SIG-M5 treated with dmso at 0.1 percent for 504 hours (cell line): ENCODE results near the gene PCDHGC5.
A peak's percentile ranks its signal among the peaks of the same experiment; 100 is the strongest.

Experiments
- DNase-seq: peaks from one replicate; lab custom pipeline; 2025; ENCODE audit not compliant: unreplicated experiment; lab: John Stamatoyannopoulos, UW

Gene PCDHGC5

GRCh38 chr5:141488591-141489561 is at the start of gene PCDHGC5:
Gene PCDHGC5, plus strand, starts transcription at chr5:141489081. Its CDS starts 160 bp downstream, at chr5:141489241.
- no peak for DNase-seq

- DNase-seq: no peak
Measured at GRCh38 chr5:141439411-141440141, 49.3 kb upstream of the PCDHGC5 start.

DNA sequence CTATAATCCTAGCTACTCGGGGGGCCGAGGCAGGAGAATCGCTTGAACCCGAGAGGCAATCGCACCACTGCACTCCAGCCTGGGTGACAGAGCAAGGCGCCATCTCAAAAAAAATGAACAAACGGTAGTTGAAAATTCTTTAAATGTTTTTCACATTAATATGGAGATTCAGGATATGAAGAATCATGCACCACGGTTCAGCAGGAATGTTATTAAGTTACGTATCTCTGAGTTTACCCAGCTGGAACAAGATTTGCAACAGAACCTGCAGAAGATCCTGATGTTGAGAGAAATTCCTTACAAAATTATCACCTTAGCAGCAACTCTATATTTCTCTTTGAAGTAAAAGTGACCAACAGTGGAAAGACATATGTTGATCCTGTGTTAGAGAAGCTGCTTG is 48.5 kb upstream of the PCDHGC5 start:
- DNase-seq: no peak

- no peak for DNase-seq
Measured at GRCh38 chr5:141441571-141442170, 47.2 kb upstream of the PCDHGC5 start.

DNA sequence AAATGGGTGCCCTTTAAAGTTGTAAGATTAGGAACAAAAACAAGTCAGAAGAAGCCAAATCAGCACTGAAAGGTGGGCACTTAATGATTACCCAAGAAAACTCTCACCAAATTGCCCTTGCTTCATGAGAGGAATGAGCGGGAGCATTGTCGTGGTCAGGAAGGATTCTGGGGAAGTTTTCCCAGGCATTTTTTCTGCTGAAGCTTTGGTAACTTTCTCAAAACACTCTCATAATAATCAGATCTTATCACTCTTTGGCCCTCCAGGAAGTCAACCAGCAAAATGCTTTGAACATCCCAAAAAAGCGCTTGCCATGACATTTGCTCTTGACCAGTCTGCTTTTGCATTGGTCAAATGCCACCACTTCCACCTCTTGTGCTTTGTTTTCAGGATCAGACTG is 23.5 kb upstream of the PCDHGC5 start:
- DNase-seq: no peak

GRCh38 chr5:141475625-141476131 is 13.2 kb upstream of the PCDHGC5 start, which contains the start of gene PCDHGC3:
Gene PCDHGC3, plus strand, starts transcription at chr5:141475966. Its CDS starts 151 bp downstream, at chr5:141476117.
- DNase-seq: peak; percentile 76

- DNase-seq: no peak
Measured at GRCh38 chr5:141476132-141476911, 12.6 kb upstream of the PCDHGC5 start.

DNA sequence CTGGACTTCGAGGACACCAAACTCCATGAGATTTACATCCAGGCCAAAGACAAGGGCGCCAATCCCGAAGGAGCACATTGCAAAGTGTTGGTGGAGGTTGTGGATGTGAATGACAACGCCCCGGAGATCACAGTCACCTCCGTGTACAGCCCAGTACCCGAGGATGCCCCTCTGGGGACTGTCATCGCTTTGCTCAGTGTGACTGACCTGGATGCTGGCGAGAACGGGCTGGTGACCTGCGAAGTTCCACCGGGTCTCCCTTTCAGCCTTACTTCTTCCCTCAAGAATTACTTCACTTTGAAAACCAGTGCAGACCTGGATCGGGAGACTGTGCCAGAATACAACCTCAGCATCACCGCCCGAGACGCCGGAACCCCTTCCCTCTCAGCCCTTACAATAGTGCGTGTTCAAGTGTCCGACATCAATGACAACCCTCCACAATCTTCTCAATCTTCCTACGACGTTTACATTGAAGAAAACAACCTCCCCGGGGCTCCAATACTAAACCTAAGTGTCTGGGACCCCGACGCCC is 11.8 kb upstream of the PCDHGC5 start:
- DNase-seq: no peak

DNA sequence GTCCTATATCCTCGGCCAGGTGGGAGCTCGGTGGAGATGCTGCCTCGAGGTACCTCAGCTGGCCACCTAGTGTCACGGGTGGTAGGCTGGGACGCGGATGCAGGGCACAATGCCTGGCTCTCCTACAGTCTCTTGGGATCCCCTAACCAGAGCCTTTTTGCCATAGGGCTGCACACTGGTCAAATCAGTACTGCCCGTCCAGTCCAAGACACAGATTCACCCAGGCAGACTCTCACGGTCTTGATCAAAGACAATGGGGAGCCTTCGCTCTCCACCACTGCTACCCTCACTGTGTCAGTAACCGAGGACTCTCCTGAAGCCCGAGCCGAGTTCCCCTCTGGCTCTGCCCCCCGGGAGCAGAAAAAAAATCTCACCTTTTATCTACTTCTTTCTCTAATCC is 11.1 kb upstream of the PCDHGC5 start:
- DNase-seq: no peak

GRCh38 chr5:141478321-141478945 is 10.4 kb upstream of the PCDHGC5 start:
- no peak for DNase-seq

DNA sequence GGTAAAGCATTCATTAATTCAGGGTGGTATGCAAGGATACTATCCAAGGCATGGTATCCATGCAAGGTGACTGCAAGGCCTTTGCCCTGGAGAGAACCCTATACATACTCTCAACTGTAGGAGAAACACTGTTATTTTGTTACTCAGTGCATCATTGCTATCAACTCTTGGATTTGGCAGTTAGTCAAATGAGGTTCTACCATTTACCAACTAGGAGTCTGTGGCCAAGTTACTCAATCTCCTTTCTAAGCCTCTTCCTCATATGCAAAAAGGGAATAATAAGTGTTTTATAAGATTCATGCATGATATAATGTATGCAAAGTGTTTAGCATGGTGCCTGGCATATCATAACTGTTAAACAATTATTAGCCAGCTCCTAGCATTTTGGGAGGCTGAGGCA is 9.1 kb upstream of the PCDHGC5 start:
- DNase-seq: no peak

- DNase-seq: no peak
Measured at GRCh38 chr5:141483902-141484301, 5.0 kb upstream of the PCDHGC5 start.

- no peak for DNase-seq
Measured at GRCh38 chr5:141484310-141484640, 4.6 kb upstream of the PCDHGC5 start.

DNA sequence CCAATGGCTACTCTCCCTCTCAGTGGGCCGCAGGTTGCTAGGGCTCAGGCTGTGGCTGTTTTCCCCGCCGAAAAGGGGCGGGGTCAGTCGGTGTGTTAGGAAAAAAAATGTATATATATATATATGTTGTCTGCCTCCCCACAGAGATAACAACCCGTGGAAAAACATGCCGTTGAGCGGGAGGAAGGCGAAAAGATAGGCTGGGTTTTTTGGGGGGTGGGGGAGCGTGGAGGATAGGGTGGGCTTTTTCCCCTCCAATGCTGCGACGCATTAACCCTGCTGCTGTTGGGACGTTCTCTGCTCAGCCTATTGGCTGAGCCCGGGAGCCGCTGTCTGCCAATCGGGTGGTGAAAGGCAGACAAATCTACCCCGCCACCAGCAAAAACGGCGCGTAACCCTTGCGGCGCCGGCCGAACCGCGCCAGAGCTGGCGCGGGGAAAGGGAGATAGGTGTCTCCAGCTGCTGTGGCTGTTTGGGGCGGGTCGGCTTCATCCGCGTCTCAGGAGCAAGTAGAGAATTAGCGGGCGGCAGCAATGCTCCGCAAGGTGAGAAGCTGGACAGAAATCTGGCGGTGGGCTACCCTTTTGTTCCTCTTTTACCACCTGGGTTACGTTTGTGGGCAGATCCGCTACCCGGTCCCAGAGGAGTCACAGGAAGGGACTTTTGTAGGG is 4.1 kb upstream of the PCDHGC5 start, which contains the start of gene PCDHGC4:
Gene PCDHGC4, plus strand, starts transcription at position 390 of the 671 bp plus-strand sequence. Its CDS starts 144 bp downstream, at position 534.
- no peak for DNase-seq

DNA sequence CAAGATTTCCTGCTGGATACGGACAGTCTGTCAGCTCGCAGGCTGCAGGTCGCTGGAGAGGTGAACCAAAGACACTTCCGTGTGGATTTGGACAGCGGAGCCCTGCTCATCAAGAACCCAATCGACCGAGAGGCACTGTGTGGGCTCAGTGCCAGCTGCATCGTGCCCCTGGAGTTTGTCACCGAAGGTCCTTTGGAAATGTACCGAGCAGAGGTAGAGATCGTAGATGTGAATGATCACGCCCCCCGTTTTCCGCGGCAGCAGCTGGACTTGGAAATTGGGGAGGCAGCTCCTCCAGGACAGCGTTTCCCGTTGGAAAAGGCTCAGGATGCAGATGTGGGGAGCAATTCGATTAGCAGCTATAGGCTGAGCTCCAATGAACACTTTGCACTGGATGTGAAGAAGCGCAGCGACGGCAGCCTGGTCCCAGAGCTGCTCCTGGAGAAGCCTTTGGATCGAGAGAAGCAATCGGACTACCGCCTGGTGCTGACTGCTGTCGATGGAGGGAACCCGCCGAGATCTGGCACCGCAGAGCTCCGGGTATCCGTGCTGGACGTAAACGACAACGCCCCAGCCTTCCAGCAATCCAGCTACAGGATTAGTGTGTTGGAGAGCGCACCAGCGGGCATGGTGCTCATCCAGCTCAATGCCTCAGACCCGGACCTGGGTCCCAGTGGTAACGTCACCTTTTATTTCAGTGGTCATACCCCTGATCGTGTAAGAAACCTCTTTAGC is 3.4 kb upstream of the PCDHGC5 start:
- DNase-seq: no peak

DNA sequence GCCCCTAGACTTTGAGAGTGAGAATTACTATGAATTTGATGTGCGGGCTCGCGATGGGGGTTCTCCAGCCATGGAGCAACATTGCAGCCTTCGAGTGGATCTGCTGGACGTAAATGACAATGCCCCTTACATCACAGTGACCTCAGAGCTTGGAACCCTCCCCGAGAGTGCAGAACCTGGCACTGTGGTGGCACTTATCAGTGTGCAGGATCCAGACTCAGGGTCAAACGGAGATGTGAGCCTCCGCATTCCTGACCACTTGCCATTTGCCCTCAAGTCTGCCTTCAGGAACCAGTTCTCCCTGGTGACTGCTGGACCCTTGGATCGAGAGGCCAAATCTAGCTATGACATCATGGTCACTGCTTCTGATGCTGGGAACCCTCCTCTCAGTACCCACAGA is 2.8 kb upstream of the PCDHGC5 start:
- no peak for DNase-seq

DNA sequence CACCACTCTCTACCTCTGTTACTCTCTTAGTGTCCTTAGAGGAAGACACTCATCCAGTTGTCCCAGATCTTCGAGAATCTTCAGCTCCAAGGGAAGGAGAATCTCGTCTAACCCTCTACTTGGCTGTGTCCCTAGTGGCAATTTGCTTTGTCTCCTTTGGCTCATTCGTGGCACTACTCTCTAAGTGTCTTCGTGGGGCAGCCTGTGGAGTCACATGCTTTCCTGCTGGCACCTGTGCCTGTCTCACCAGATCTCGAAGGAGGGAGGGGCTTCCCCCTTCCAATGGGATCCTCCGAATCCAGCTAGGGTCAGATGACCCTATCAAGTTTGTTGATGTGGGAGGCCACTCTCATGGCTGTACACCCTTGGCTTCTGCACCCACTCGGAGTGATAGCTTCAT is 1.8 kb upstream of the PCDHGC5 start:
- DNase-seq: no peak

DNA sequence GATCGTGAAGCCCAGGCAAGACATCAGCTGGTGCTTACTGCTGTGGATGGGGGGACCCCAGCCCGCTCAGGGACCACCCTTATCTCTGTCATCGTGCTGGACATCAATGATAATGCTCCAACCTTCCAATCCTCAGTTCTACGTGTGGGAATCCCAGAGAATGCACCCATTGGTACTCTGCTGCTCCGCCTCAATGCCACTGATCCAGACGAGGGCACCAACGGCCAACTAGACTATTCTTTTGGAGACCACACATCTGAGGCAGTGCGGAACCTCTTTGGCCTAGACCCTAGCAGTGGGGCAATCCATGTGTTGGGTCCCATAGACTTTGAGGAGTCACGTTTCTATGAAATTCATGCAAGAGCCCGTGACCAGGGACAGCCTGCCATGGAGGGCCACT is 960 bp downstream of the PCDHGC5 start:
- DNase-seq: no peak

DNA sequence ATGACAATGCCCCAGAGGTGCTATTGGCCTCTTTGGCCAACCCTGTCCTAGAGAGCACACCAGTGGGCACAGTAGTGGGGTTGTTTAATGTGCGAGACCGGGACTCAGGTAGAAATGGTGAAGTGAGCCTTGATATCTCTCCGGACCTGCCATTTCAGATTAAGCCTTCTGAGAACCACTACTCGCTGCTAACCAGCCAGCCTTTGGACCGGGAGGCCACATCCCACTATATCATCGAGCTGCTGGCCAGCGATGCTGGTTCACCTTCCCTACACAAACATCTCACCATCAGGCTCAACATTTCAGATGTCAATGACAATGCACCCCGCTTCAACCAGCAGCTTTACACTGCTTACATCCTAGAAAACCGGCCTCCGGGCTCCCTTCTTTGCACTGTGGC is 1.4 kb downstream of the PCDHGC5 start:
- no peak for DNase-seq
